GM08714 (cell line): ENCODE results near the gene SMIM30.
"Not testable (repeated sequence)": the region's sequence is repeated elsewhere in the genome, so short reads cannot be mapped to it uniquely, and the experiment has no call there.

Experiments used
- H3K4me3 ChIP-seq: fragments of 200-500 bp; sonication (Bioruptor generic); 2 replicates; pipeline ENCODE4 v1.5.1; 2014; ENCODE audit warnings: mild to moderate bottlenecking, low read length, inconsistent platforms
- ZNF274 ChIP-seq: IDR thresholded peaks from 2 replicates; pipeline ENCODE4 v1.6.1; 2012; ENCODE audit warnings: mild to moderate bottlenecking, low read depth, low read length

The SMIM30 gene

GRCh38 chr7:113118074-113118959 lies at the start of gene SMIM30:
Gene SMIM30 (minus strand): TSS chr7:113118554. CDS start chr7:113117578, 976 bp downstream.
- no peak for TF ChIP-seq ZNF274
- H3K4me3 ChIP-seq: peak within 1 kb of the TSS; percentile 93

- not testable (repeated sequence) for H3K4me3 ChIP-seq
These were observed 47.8 kb upstream of the SMIM30 start for GRCh38 chr7:113166176-113166575.

- H3K4me3 ChIP-seq: no peak overlapping the region
- TF ChIP-seq ZNF274: no peak
These were observed 42.7 kb upstream of the SMIM30 start for GRCh38 chr7:113161050-113161449.

- no peak for TF ChIP-seq ZNF274
- no peak overlapping the region for H3K4me3 ChIP-seq
These were observed 41.5 kb upstream of the SMIM30 start for GRCh38 chr7:113159746-113160339.

GRCh38 chr7:113158756-113159155 lies 40.4 kb upstream of the SMIM30 start:
- H3K4me3 ChIP-seq: no peak overlapping the region
- no peak for TF ChIP-seq ZNF274

- no peak overlapping the region for H3K4me3 ChIP-seq
- no peak for TF ChIP-seq ZNF274
These were observed 35.8 kb upstream of the SMIM30 start for GRCh38 chr7:113154117-113154516.

GRCh38 chr7:113144817-113145216 lies 26.5 kb upstream of the SMIM30 start:
- H3K4me3 ChIP-seq: no peak overlapping the region
- no peak for TF ChIP-seq ZNF274

GRCh38 chr7:113143486-113144257 lies 25.3 kb upstream of the SMIM30 start:
- no peak overlapping the region for H3K4me3 ChIP-seq
- no peak for TF ChIP-seq ZNF274

GRCh38 chr7:113142385-113143119 lies 24.2 kb upstream of the SMIM30 start:
- no peak for TF ChIP-seq ZNF274
- no peak overlapping the region for H3K4me3 ChIP-seq

GRCh38 chr7:113141803-113142202 lies 23.4 kb upstream of the SMIM30 start:
- no peak overlapping the region for H3K4me3 ChIP-seq
- TF ChIP-seq ZNF274: no peak

GRCh38 chr7:113140956-113141355 lies 22.6 kb upstream of the SMIM30 start:
- no peak overlapping the region for H3K4me3 ChIP-seq
- no peak for TF ChIP-seq ZNF274

GRCh38 chr7:113137241-113137640 lies 18.9 kb upstream of the SMIM30 start:
- H3K4me3 ChIP-seq: no peak overlapping the region
- no peak for TF ChIP-seq ZNF274

- TF ChIP-seq ZNF274: no peak
- no peak overlapping the region for H3K4me3 ChIP-seq
These were observed 15.7 kb upstream of the SMIM30 start for GRCh38 chr7:113134025-113134424.

- TF ChIP-seq ZNF274: no peak
- no peak overlapping the region for H3K4me3 ChIP-seq
These were observed 13.0 kb upstream of the SMIM30 start for GRCh38 chr7:113131367-113131766.
